H54 (cell line): ENCODE results near the gene GPR84.

Experiments
- DNase-seq: peaks from one replicate; pipeline ENCODE4 v3.0.0; 2011; ENCODE audit warnings: low spot score, mixed read lengths; ENCODE audit not compliant: insufficient read length
- FAIRE-seq: peaks from 3 replicates; lab custom pipeline; 2011; peaks lifted over from hg19 to GRCh38; lab: Jason Lieb, UNC
- POLR2A ChIP-seq: IDR thresholded peaks from 2 replicates; pipeline ENCODE4 v1.6.1; 2011; ENCODE audit warnings: low read depth, mild to moderate bottlenecking, low read length

The GPR84 gene

GRCh38 chr12:54324617-54325441, 39.5 kb downstream of the GPR84 start, which contains the start of gene COPZ1:
Gene COPZ1 (plus strand): TSS chr12:54325131. CDS start chr12:54325164, 33 bp downstream.
- FAIRE-seq (peak; percentile 95), DNase-seq (peak; percentile 77)
- peak; percentile 83 for TF ChIP-seq POLR2A

- DNase-seq (no peak), FAIRE-seq (no peak)
- TF ChIP-seq POLR2A: no peak
Observed at GRCh38 chr12:54321363-54321762, 42.9 kb downstream of the GPR84 start.
